Stimulated activated effector memory CD8-positive, alpha-beta T cell treated with anti-CD3 and anti-CD28 coated beads, Interleukin-12 subunit alpha, Interleukin-12 subunit beta, amount 100 ng/mL, for 72 hours (primary cell): ENCODE measurements around the gene SBNO1.
A peak's percentile ranks its signal among the peaks of the same experiment; 100 is the strongest.
"Not testable (repeated sequence)": the region's sequence is repeated elsewhere in the genome, so short reads cannot be mapped to it uniquely, and the experiment has no call there.

Experiments
- ATAC-seq: fragments of 150-1000 bp; cut with Tn5 transposase; 2 replicates; pipeline ENCODE4 v1.10.0; 2021
- DNase-seq, 2 donors: peaks; one replicate each; pipeline ENCODE4 v3.0.0; 2021 to 2022; ENCODE audit warnings: low spot score in 2 of 2
- H3K27ac Mint-ChIP-seq: one replicate; pipeline ENCODE4 v1.8.0; 2022; ENCODE audit warnings: mild to moderate bottlenecking, mixed read lengths
- H3K36me3 Mint-ChIP-seq: one replicate; pipeline ENCODE4 v1.8.0; 2022; ENCODE audit warnings: mild to moderate bottlenecking, mixed read lengths
- H3K4me1 Mint-ChIP-seq: one replicate; pipeline ENCODE4 v1.8.0; 2022; ENCODE audit warnings: mixed read lengths
- H3K4me3 Mint-ChIP-seq: one replicate; pipeline ENCODE4 v1.8.0; 2022; ENCODE audit warnings: mild to moderate bottlenecking, mixed read lengths
- H3K9me3 Mint-ChIP-seq: one replicate; pipeline ENCODE4 v1.8.0; 2022; ENCODE audit warnings: mixed read lengths

Gene SBNO1

GRCh38 chr12:123371667-123372368, 7.2 kb upstream of the SBNO1 start:
- not testable (repeated sequence) for H3K27ac Mint-ChIP-seq, H3K4me1 Mint-ChIP-seq, H3K4me3 Mint-ChIP-seq, H3K9me3 Mint-ChIP-seq, DNase-seq, ATAC-seq, H3K36me3 Mint-ChIP-seq

- Mint-ChIP-seq H3K9me3 (no peaks in the 10 kb centered on the region), H3K4me1 (peaks cover 10% of the 10 kb centered on the region), H3K27ac (no peak overlapping the region)
These were observed 4.6 kb upstream of the SBNO1 start for GRCh38 chr12:123369229-123369628.

GRCh38 chr12:123368431-123368830, 3.8 kb upstream of the SBNO1 start:
- peaks cover 15% of the 10 kb centered on the region for H3K4me1 Mint-ChIP-seq
- peaks cover 19% of the 10 kb centered on the region for H3K36me3 Mint-ChIP-seq
- not testable (repeated sequence) for ATAC-seq, H3K4me3 Mint-ChIP-seq, H3K9me3 Mint-ChIP-seq, H3K27ac Mint-ChIP-seq, DNase-seq

More at GRCh38 chr12:123369229-123369628, 4.6 kb upstream of the SBNO1 start:
- Mint-ChIP-seq H3K4me3 (no peak overlapping the region), H3K36me3 (peaks cover 11% of the 10 kb centered on the region)
- DNase-seq (no peak), ATAC-seq (no peak)

- DNase-seq (no peak), ATAC-seq (no peak)
- H3K27ac Mint-ChIP-seq, result no peak overlapping the region
- H3K9me3 Mint-ChIP-seq, result no peaks in the 10 kb centered on the region
- peaks cover 22% of the 10 kb centered on the region for H3K4me1 Mint-ChIP-seq
- H3K4me3 Mint-ChIP-seq, result no peak overlapping the region
- H3K36me3 Mint-ChIP-seq, result peaks cover 27% of the 10 kb centered on the region
These were observed 2.9 kb upstream of the SBNO1 start for GRCh38 chr12:123367511-123367910.

GRCh38 chr12:123365025-123365917, 624 bp upstream of the SBNO1 start:
- Mint-ChIP-seq H3K4me3 (peak overlapping the region; percentile 85), H3K4me1 (peaks cover 22% of the 10 kb centered on the region), H3K9me3 (no peaks in the 10 kb centered on the region), H3K27ac (peak overlapping the region; percentile 99), H3K36me3 (peaks cover 41% of the 10 kb centered on the region)
- DNase-seq, result peak; percentile 92 to 98
- peak; percentile 86 for ATAC-seq

GRCh38 chr12:123363740-123364531, 711 bp downstream of the SBNO1 start:
- Mint-ChIP-seq H3K27ac (peak overlapping the region; percentile 99), H3K36me3 (peaks cover 46% of the 10 kb centered on the region), H3K9me3 (no peaks in the 10 kb centered on the region), H3K4me3 (peak overlapping the region; percentile 85), H3K4me1 (peaks cover 22% of the 10 kb centered on the region)
- peak; percentile 4 for ATAC-seq
- DNase-seq, result peak; percentile 31 to 74

- H3K36me3 Mint-ChIP-seq, result peaks cover 46% of the 10 kb centered on the region
- H3K9me3 Mint-ChIP-seq, result no peaks in the 10 kb centered on the region
- ATAC-seq (no peak), DNase-seq (no peak)
- H3K4me3 Mint-ChIP-seq, result peak overlapping the region; percentile 85
- H3K4me1 Mint-ChIP-seq, result peaks cover 22% of the 10 kb centered on the region
- H3K27ac Mint-ChIP-seq, result peak overlapping the region; percentile 99
These were observed 1.3 kb downstream of the SBNO1 start for GRCh38 chr12:123363390-123363739.

- Mint-ChIP-seq H3K36me3 (peaks cover 40% of the 10 kb centered on the region), H3K4me1 (peaks cover 32% of the 10 kb centered on the region), H3K27ac (peak overlapping the region; percentile 14), H3K9me3 (no peaks in the 10 kb centered on the region), H3K4me3 (no peak overlapping the region)
- DNase-seq (no peak), ATAC-seq (no peak)
These were observed 6.6 kb downstream of the SBNO1 start for GRCh38 chr12:123358035-123358434.

GRCh38 chr12:123356159-123356670, 8.4 kb downstream of the SBNO1 start:
- Mint-ChIP-seq H3K36me3 (peaks cover 31% of the 10 kb centered on the region), H3K27ac (peak overlapping the region; percentile 11), H3K4me1 (peaks cover 42% of the 10 kb centered on the region), H3K9me3 (no peaks in the 10 kb centered on the region), H3K4me3 (no peak overlapping the region)
- no peak for ATAC-seq
- DNase-seq, result no peak

- H3K4me1 Mint-ChIP-seq, result peaks cover 50% of the 10 kb centered on the region
- DNase-seq (no peak), ATAC-seq (no peak)
- peaks cover 31% of the 10 kb centered on the region for H3K36me3 Mint-ChIP-seq
- H3K27ac Mint-ChIP-seq, result no peak overlapping the region
- no peaks in the 10 kb centered on the region for H3K9me3 Mint-ChIP-seq
- H3K4me3 Mint-ChIP-seq, result no peak overlapping the region
These were observed 10.0 kb downstream of the SBNO1 start for GRCh38 chr12:123354600-123354999.

- no peak overlapping the region for H3K4me3 Mint-ChIP-seq
- peak overlapping the region; percentile 71 for H3K27ac Mint-ChIP-seq
- DNase-seq (no peak), ATAC-seq (no peak)
- peaks cover 40% of the 10 kb centered on the region for H3K4me1 Mint-ChIP-seq
- peaks cover 53% of the 10 kb centered on the region for H3K36me3 Mint-ChIP-seq
- H3K9me3 Mint-ChIP-seq, result no peaks in the 10 kb centered on the region
These were observed 13.3 kb downstream of the SBNO1 start for GRCh38 chr12:123351349-123351748.

GRCh38 chr12:123346946-123347345, 17.7 kb downstream of the SBNO1 start:
- Mint-ChIP-seq H3K36me3 (peaks cover 88% of the 10 kb centered on the region), H3K4me1 (peaks cover 14% of the 10 kb centered on the region), H3K9me3 (no peaks in the 10 kb centered on the region), H3K4me3 (no peak overlapping the region), H3K27ac (no peak overlapping the region)
- ATAC-seq (no peak), DNase-seq (no peak)

- peaks cover 100% of the 10 kb centered on the region for H3K36me3 Mint-ChIP-seq
These were observed 20.6 kb downstream of the SBNO1 start for GRCh38 chr12:123344086-123344485.

GRCh38 chr12:123337070-123337469, 27.6 kb downstream of the SBNO1 start:
- Mint-ChIP-seq H3K9me3 (no peaks in the 10 kb centered on the region), H3K36me3 (peaks cover 100% of the 10 kb centered on the region), H3K4me1 (peaks cover 21% of the 10 kb centered on the region), H3K27ac (peak overlapping the region; percentile 49), H3K4me3 (peak overlapping the region; percentile 6)
- no peak for DNase-seq
- no peak for ATAC-seq

More at GRCh38 chr12:123344086-123344485, 20.6 kb downstream of the SBNO1 start:
- DNase-seq, result no peak
- peaks cover 4% of the 10 kb centered on the region for H3K4me1 Mint-ChIP-seq
- no peak for ATAC-seq
- H3K27ac Mint-ChIP-seq, result peak overlapping the region; percentile 12
- no peak overlapping the region for H3K4me3 Mint-ChIP-seq
- no peaks in the 10 kb centered on the region for H3K9me3 Mint-ChIP-seq

GRCh38 chr12:123336530-123336929, 28.1 kb downstream of the SBNO1 start:
- Mint-ChIP-seq H3K27ac (peak overlapping the region; percentile 49), H3K4me1 (peaks cover 21% of the 10 kb centered on the region), H3K4me3 (peak overlapping the region; percentile 6), H3K36me3 (peaks cover 100% of the 10 kb centered on the region), H3K9me3 (no peaks in the 10 kb centered on the region)
- DNase-seq (no peak), ATAC-seq (peak; percentile 45)
